Trophoblast cell (in vitro differentiated cells and primary cell): Measurements from ENCODE around the gene PTPN6.

ENCODE experiments used
- DNase-seq, 2 donors: peaks; one replicate each; pipeline ENCODE4 v3.0.0-alpha.2; 2016
- H2AFZ ChIP-seq: 2 replicates; pipeline ENCODE4 v1.6.1; 2013; ENCODE audit warnings: low read length, moderate library complexity, mild to moderate bottlenecking; ENCODE audit not compliant: insufficient read depth, poor library complexity
- H2AK5ac ChIP-seq: 2 replicates; pipeline ENCODE4 v1.6.1; 2013; ENCODE audit warnings: mild to moderate bottlenecking, low read length
- H2BK120ac ChIP-seq: 2 replicates; pipeline ENCODE4 v1.6.1; 2013; ENCODE audit warnings: low read length, mild to moderate bottlenecking, moderate library complexity; ENCODE audit not compliant: insufficient read depth, poor library complexity
- H2BK12ac ChIP-seq: 2 replicates; pipeline ENCODE4 v1.6.1; 2013; ENCODE audit warnings: mild to moderate bottlenecking, low read length, moderate library complexity
- H2BK5ac ChIP-seq: 2 replicates; pipeline ENCODE4 v1.6.1; 2013; ENCODE audit warnings: low read length, low read depth, moderate library complexity, mild to moderate bottlenecking; ENCODE audit not compliant: poor library complexity
- H3K14ac ChIP-seq: 2 replicates; pipeline ENCODE4 v1.6.1; 2013; ENCODE audit warnings: mild to moderate bottlenecking, low read length
- H3K18ac ChIP-seq: 2 replicates; pipeline ENCODE4 v1.6.1; 2013; ENCODE audit warnings: mild to moderate bottlenecking, low read length
- H3K23ac ChIP-seq: 2 replicates; pipeline ENCODE4 v1.6.1; 2013; ENCODE audit warnings: low read length
- H3K27ac ChIP-seq: 2 replicates; pipeline ENCODE4 v1.5.1; 2013; ENCODE audit warnings: low read depth, mild to moderate bottlenecking, inconsistent platforms, low read length, moderate library complexity
- H3K27me3 ChIP-seq: 2 replicates; pipeline ENCODE4 v1.6.1; 2013; ENCODE audit warnings: inconsistent platforms, mild to moderate bottlenecking, low read length, moderate library complexity; ENCODE audit not compliant: insufficient read depth
- H3K36me3 ChIP-seq, 2 experiments: 1 replicate in 1 of 2; 2 replicates in 1 of 2; pipeline ENCODE4 v1.6.1; 2013; ENCODE audit warnings: low read length in 2 of 2, mild to moderate bottlenecking in 2 of 2, moderate library complexity in 1 of 2; ENCODE audit not compliant: insufficient read depth in 2 of 2, control insufficient read depth in 1 of 2
- H3K4ac ChIP-seq: 2 replicates; pipeline ENCODE4 v1.6.1; 2013; ENCODE audit warnings: low read depth, mild to moderate bottlenecking, low read length, moderate library complexity
- H3K4me1 ChIP-seq, 2 experiments: 1 replicate in 1 of 2; 2 replicates in 1 of 2; pipeline ENCODE4 v1.6.1; 2013; ENCODE audit warnings: low read length in 2 of 2, mild to moderate bottlenecking in 2 of 2, moderate library complexity in 1 of 2; ENCODE audit not compliant: insufficient read depth in 2 of 2, control insufficient read depth in 1 of 2
- H3K4me2 ChIP-seq: 2 replicates; pipeline ENCODE4 v1.6.1; 2013; ENCODE audit warnings: inconsistent platforms, mild to moderate bottlenecking, low read length, moderate library complexity
- H3K4me3 ChIP-seq: 2 replicates; pipeline ENCODE4 v1.5.1; 2013; ENCODE audit warnings: mild to moderate bottlenecking, low read depth, low read length, inconsistent platforms
- H3K79me1 ChIP-seq: one replicate; pipeline ENCODE4 v1.6.1; 2013; ENCODE audit warnings: low read length
- H3K79me2 ChIP-seq: 2 replicates; pipeline ENCODE4 v1.6.1; 2013; ENCODE audit warnings: low read length, mild to moderate bottlenecking; ENCODE audit not compliant: control insufficient read depth, insufficient read depth, poor library complexity
- H3K9ac ChIP-seq: 2 replicates; pipeline ENCODE4 v1.6.1; 2013; ENCODE audit warnings: mild to moderate bottlenecking, low read length
- H3K9me3 ChIP-seq: 2 replicates; pipeline ENCODE4 v1.6.1; 2013; ENCODE audit warnings: low read depth, mild to moderate bottlenecking, control low read depth, inconsistent platforms, low read length; ENCODE audit not compliant: insufficient read depth
- H4K12ac ChIP-seq: 2 replicates; pipeline ENCODE4 v1.6.1; 2013; ENCODE audit warnings: low read depth, mild to moderate bottlenecking, low read length, moderate library complexity
- H4K8ac ChIP-seq: 2 replicates; pipeline ENCODE4 v1.6.1; 2013; ENCODE audit warnings: low read depth, mild to moderate bottlenecking, low read length, moderate library complexity
- H4K91ac ChIP-seq: one replicate; pipeline ENCODE4 v1.6.1; 2013; ENCODE audit warnings: low read depth, mild to moderate bottlenecking, low read length, moderate library complexity
- WGBS: extraction: QIAGEN DNeasy Blood & Tissue Kit; methylation state at CpG from one replicate; pipeline ENCODE4 v1.1.7; 2013; ENCODE audit warnings: missing lambda C conversion rate; ENCODE audit not compliant: insufficient read length, insufficient coverage; ENCODE audit errors: extremely low coverage; 5-methylcytosine and 5-hydroxymethylcytosine counted together

PTPN6 gene

DNA sequence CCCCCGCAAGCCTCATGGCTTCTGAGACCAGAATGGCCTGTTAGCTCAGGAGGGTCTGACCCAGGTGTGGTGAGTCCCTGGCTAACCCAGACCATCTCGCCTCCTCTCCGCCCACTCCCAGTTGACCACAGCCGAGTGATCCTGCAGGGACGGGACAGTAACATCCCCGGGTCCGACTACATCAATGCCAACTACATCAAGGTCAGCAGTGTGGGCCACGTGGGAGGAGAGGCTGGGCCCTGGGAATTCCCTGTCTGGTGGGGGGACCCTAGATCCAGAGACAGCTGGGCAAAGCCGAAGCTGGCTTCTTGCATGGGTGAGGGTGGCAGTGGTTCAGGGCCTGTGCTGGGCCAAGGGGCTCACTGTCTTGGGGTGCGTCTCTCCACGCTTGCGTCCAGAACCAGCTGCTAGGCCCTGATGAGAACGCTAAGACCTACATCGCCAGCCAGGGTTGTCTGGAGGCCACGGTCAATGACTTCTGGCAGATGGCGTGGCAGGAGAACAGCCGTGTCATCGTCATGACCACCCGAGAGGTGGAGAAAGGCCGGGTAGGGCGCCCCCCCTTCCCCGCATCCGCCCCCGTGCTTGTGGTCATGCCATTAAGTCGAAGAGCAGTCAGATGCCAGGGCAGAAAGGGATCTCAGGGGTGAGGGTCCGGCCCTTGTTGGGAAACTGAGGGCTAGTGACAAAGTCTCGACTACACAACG, 5.0 kb downstream of the PTPN6 start:
- H3K23ac ChIP-seq: no peak overlapping the region
- DNase-seq: no peak
- H3K79me1 ChIP-seq: peaks cover under 1% of the 10 kb centered on the region
- no peaks in the 10 kb centered on the region for H3K27me3 ChIP-seq
- H2AFZ ChIP-seq: no peak overlapping the region
- no peak overlapping the region for H3K9ac ChIP-seq
- H3K9me3 ChIP-seq: no peaks in the 10 kb centered on the region
- H2BK120ac ChIP-seq: no peak overlapping the region
- no peak overlapping the region for H3K27ac ChIP-seq
- WGBS: no CpG with 5 or more reads among the region's 28 CpGs
- no peaks in the 10 kb centered on the region for H3K79me2 ChIP-seq
- H4K8ac ChIP-seq: no peak overlapping the region
- H2BK12ac ChIP-seq: no peak overlapping the region
- H3K36me3 ChIP-seq: peaks cover 12 to 16% of the 10 kb centered on the region in 2 experiments
- H3K4me1 ChIP-seq: peaks cover 0 to 3% of the 10 kb centered on the region in 2 experiments
- H3K18ac ChIP-seq: no peak overlapping the region
- H2AK5ac ChIP-seq: no peak overlapping the region
- no peak overlapping the region for H3K14ac ChIP-seq
- H3K4me2 ChIP-seq: no peak overlapping the region
- no peak overlapping the region for H4K91ac ChIP-seq
- H3K4me3 ChIP-seq: no peak overlapping the region
- no peak overlapping the region for H4K12ac ChIP-seq
- H2BK5ac ChIP-seq: no peak overlapping the region
- H3K4ac ChIP-seq: no peak overlapping the region

DNA sequence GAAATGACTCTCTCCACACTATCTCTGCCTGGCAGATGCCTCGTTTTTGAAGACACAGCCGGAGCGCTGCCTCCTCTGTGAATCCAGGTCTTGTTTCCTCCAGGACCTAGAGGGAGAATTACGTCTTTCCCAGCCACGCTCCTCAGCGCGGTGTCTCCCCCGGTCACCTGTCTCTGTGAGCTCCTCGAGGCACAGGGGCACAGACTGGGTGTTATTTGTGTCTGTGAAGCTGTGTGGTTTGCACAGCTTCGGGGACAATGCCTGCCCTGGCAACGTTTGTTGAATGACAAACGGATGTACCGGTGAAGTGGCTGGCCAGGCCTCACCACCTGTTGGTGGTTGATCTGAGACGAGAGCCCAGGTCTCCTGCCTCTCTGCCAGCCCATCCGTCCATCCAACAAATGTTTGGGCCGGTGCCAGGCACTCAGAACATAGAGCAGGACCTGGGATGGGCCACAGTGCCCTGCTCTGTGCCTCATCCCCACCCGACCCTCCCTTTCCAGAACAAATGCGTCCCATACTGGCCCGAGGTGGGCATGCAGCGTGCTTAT, 6.1 kb downstream of the PTPN6 start:
- Histone ChIP-seq H2BK5ac (no peak overlapping the region), H2AFZ (no peak overlapping the region), H3K9me3 (no peaks in the 10 kb centered on the region), H3K79me1 (peaks cover 10% of the 10 kb centered on the region), H4K8ac (no peak overlapping the region), H3K4ac (no peak overlapping the region), H3K18ac (no peak overlapping the region), H3K4me1 (peaks cover 0 to 8% of the 10 kb centered on the region in 2 experiments), H4K12ac (no peak overlapping the region), H3K4me2 (no peak overlapping the region), H3K9ac (no peak overlapping the region), H2AK5ac (no peak overlapping the region), H3K23ac (no peak overlapping the region), H3K27me3 (no peaks in the 10 kb centered on the region), H2BK12ac (no peak overlapping the region), H3K14ac (no peak overlapping the region), H3K79me2 (no peaks in the 10 kb centered on the region), H4K91ac (no peak overlapping the region), H2BK120ac (no peak overlapping the region), H3K4me3 (no peak overlapping the region), H3K36me3 (peaks cover 12 to 16% of the 10 kb centered on the region in 2 experiments), H3K27ac (no peak overlapping the region)
- no CpG with 5 or more reads among the region's 20 CpGs for WGBS
- no peak for DNase-seq

DNA sequence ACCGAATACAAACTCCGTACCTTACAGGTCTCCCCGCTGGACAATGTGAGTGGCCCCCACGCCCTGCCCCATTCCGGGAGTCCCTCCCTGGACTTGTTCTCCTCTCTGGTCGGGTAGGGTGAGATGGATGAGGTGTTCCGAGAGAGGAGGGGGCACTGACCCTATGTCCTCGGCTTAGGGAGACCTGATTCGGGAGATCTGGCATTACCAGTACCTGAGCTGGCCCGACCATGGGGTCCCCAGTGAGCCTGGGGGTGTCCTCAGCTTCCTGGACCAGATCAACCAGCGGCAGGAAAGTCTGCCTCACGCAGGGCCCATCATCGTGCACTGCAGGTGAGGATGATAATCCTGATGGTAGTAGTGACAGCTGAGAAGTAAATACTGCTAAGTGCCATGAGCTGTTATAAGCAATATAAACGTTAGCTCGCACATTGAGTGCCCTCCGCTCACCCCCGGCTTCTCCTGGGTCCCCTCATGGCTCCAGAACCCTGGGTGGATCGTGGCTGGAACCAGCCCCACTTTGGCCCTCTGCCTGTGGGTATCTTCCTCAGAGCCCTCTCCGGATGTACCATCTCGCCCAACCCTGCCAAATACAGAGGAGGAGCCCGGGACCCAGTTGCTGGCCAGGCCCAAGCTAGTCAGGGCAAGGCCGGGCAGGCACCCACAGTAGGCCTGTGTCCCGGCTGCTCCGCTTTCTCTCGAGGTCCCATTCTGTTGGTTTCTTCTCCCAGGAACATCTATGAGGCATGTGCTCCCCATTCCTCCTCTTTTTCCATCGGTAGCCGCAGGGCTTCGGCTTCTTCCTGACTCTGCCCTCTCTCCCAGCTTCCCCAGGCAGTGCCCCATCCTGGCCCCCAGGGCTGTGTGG, 6.8 kb downstream of the PTPN6 start:
- Histone ChIP-seq H2BK12ac (no peak overlapping the region), H4K8ac (no peak overlapping the region), H3K14ac (no peak overlapping the region), H3K4me1 (peaks cover 6 to 13% of the 10 kb centered on the region in 2 experiments), H3K4me2 (no peak overlapping the region), H3K4me3 (no peak overlapping the region), H2BK120ac (no peak overlapping the region), H3K4ac (no peak overlapping the region), H3K36me3 (peaks cover 12 to 16% of the 10 kb centered on the region in 2 experiments), H2AK5ac (no peak overlapping the region), H3K9me3 (no peaks in the 10 kb centered on the region), H3K27me3 (no peaks in the 10 kb centered on the region), H2BK5ac (no peak overlapping the region), H3K23ac (no peak overlapping the region), H3K9ac (no peak overlapping the region), H3K27ac (no peak overlapping the region), H4K12ac (no peak overlapping the region), H3K79me2 (peaks cover 6% of the 10 kb centered on the region), H3K18ac (no peak overlapping the region), H4K91ac (no peak overlapping the region), H3K79me1 (peaks cover 17% of the 10 kb centered on the region), H2AFZ (no peak overlapping the region)
- no CpG with 5 or more reads among the region's 28 CpGs for WGBS
- no peak for DNase-seq

DNA sequence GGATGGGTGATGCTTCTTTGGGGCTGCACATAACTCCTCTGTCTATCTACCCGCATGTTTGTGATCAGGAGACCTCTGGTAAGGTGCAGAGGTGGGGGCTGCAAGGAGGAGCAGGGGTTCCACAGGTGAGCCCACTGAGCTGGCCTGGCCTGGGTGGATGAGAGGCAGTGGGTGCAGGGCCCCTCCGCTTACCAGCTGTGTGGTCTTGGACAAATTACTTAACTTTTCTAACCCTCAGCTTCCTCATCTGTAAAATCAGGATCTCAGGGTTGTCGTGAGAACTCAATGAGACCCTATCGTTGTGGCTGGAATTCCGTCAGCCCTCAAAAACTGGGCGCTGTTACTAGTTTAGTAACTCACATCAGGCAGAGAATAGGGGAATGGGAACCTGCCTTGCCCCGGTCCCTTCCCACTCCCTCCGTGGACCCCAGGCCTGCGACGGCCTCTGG, 7.5 kb downstream of the PTPN6 start:
- H3K9me3 ChIP-seq: peaks cover 2% of the 10 kb centered on the region
- H3K14ac ChIP-seq: no peak overlapping the region
- peaks cover 11% of the 10 kb centered on the region for H3K79me2 ChIP-seq
- H3K79me1 ChIP-seq: peaks cover 23% of the 10 kb centered on the region
- no CpG with 5 or more reads among the region's 10 CpGs for WGBS
- H3K4me1 ChIP-seq: peaks cover 6 to 14% of the 10 kb centered on the region in 2 experiments
- no peak overlapping the region for H4K8ac ChIP-seq
- H3K18ac ChIP-seq: no peak overlapping the region
- H3K4me2 ChIP-seq: no peak overlapping the region
- no peak overlapping the region for H2BK120ac ChIP-seq
- H2AFZ ChIP-seq: no peak overlapping the region
- H3K4me3 ChIP-seq: no peak overlapping the region
- no peak overlapping the region for H3K4ac ChIP-seq
- no peak overlapping the region for H4K91ac ChIP-seq
- no peak overlapping the region for H2AK5ac ChIP-seq
- H3K27ac ChIP-seq: no peak overlapping the region
- no peak overlapping the region for H2BK5ac ChIP-seq
- peaks cover 12 to 16% of the 10 kb centered on the region in 2 experiments for H3K36me3 ChIP-seq
- no peak overlapping the region for H2BK12ac ChIP-seq
- DNase-seq: no peak
- H3K9ac ChIP-seq: no peak overlapping the region
- no peak overlapping the region for H3K23ac ChIP-seq
- no peak overlapping the region for H4K12ac ChIP-seq
- H3K27me3 ChIP-seq: no peaks in the 10 kb centered on the region
